Stomach (tissue), 4 donors: ENCODE measurements around the gene DGCR8.

Experiments
- POLR2A ChIP-seq, 4 donors: fragments of 450-650 bp; IDR thresholded peaks; one replicate each; pipeline ENCODE4 v1.6.1; 2016; ENCODE audit warnings: antibody characterized with exemption in 4 of 4, control low read depth in 2 of 4, mild to moderate bottlenecking in 1 of 4, moderate library complexity in 1 of 4
- POLR2AphosphoS5 ChIP-seq, 3 donors: sonication (generic); formaldehyde crosslinking; IDR thresholded peaks; one replicate each; pipeline ENCODE4 v1.6.1; 2016; ENCODE audit warnings: antibody characterized with exemption in 3 of 3
- TF ChIP-seq, protein P1 (sequence below), 7 experiments: fragments of 450-650 bp in 4 of 7; fragments of 200-600 bp in 3 of 7; sonication (generic) in 3 of 7; IDR thresholded peaks; one replicate each; pipeline ENCODE4 v1.5.1; 2016 to 2019; ENCODE audit warnings: antibody characterized with exemption in 7 of 7, control low read depth in 2 of 7, mild to moderate bottlenecking in 1 of 7

DNA sequence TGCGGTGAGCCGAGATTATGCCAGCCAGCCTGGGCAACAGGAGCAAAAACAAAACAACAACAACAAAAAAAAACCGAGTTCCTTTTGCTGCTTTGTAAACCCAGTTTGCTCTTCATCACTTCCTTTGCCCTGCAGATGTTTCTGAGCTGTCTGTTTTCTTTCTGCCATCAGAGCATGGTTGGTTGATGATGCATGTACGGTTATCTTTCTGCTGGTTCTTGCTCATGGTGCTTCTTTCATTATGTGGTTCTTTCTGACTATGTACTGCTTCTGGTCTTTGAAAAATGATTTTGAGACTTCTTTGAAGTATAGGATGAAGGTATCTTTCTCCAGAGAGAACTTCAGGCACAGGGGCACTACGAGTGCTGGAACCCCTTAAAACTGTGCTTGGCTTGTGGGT lies 45.9 kb upstream of the DGCR8 start:
- TF ChIP-seq, protein P1, sequence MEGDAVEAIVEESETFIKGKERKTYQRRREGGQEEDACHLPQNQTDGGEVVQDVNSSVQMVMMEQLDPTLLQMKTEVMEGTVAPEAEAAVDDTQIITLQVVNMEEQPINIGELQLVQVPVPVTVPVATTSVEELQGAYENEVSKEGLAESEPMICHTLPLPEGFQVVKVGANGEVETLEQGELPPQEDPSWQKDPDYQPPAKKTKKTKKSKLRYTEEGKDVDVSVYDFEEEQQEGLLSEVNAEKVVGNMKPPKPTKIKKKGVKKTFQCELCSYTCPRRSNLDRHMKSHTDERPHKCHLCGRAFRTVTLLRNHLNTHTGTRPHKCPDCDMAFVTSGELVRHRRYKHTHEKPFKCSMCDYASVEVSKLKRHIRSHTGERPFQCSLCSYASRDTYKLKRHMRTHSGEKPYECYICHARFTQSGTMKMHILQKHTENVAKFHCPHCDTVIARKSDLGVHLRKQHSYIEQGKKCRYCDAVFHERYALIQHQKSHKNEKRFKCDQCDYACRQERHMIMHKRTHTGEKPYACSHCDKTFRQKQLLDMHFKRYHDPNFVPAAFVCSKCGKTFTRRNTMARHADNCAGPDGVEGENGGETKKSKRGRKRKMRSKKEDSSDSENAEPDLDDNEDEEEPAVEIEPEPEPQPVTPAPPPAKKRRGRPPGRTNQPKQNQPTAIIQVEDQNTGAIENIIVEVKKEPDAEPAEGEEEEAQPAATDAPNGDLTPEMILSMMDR (IDR thresholded peaks at IDR 0.05), result no peak
- TF ChIP-seq POLR2A (IDR thresholded peaks at IDR 0.05) (no peak), POLR2AphosphoS5 (IDR thresholded peaks at IDR 0.05) (no peak)
